Measurements from ENCODE around the gene GPLD1.
"Not testable (repeated sequence)": the region's sequence is repeated elsewhere in the genome, so short reads cannot be mapped to it uniquely, and the experiment has no call there.

Gene GPLD1

GRCh38 chr6:24453921-24454320, 35.5 kb downstream of the GPLD1 start:
- no peak for DNase-seq

- DNase-seq, result no peak
Measured at GRCh38 chr6:24451581-24452388, 37.6 kb downstream of the GPLD1 start.

- no peak for DNase-seq
Measured at GRCh38 chr6:24448828-24449525, 40.4 kb downstream of the GPLD1 start.

- no peak for DNase-seq
Measured at GRCh38 chr6:24448396-24448795, 41.0 kb downstream of the GPLD1 start.

GRCh38 chr6:24446670-24447069, 42.7 kb downstream of the GPLD1 start:
- DNase-seq, result no peak

- no peak for DNase-seq
Measured at GRCh38 chr6:24445704-24446103, 43.7 kb downstream of the GPLD1 start.

- DNase-seq, result no peak
Measured at GRCh38 chr6:24444588-24444987, 44.8 kb downstream of the GPLD1 start.

GRCh38 chr6:24441599-24441904, 47.8 kb downstream of the GPLD1 start:
- no peak for DNase-seq

- DNase-seq, result no peak
Measured at GRCh38 chr6:24440897-24441598, 48.3 kb downstream of the GPLD1 start.

GRCh38 chr6:24439858-24440539, 49.4 kb downstream of the GPLD1 start:
- DNase-seq, result no peak

GRCh38 chr6:24436979-24437378, 52.4 kb downstream of the GPLD1 start:
- no peak for DNase-seq

GRCh38 chr6:24432611-24433010, 56.8 kb downstream of the GPLD1 start:
- no peak for DNase-seq

GRCh38 chr6:24431045-24431451, 58.3 kb downstream of the GPLD1 start:
- DNase-seq, result peak; percentile 43

GRCh38 chr6:24430086-24430485, 59.3 kb downstream of the GPLD1 start:
- DNase-seq, result no peak

GRCh38 chr6:24429146-24429545, 60.2 kb downstream of the GPLD1 start:
- no peak for DNase-seq

- DNase-seq, result peak; percentile 25
Measured at GRCh38 chr6:24428615-24429014, 60.8 kb downstream of the GPLD1 start.

GRCh38 chr6:24426729-24427446, 62.5 kb downstream of the GPLD1 start:
- DNase-seq, result no peak

- no peak for DNase-seq
Measured at GRCh38 chr6:24425091-24425490, 64.3 kb downstream of the GPLD1 start.

- no peak for DNase-seq
Measured at GRCh38 chr6:24419526-24419925, 69.9 kb downstream of the GPLD1 start.

GRCh38 chr6:24415753-24416152, 73.6 kb downstream of the GPLD1 start:
- no peak for DNase-seq

GRCh38 chr6:24414531-24414930, 74.8 kb downstream of the GPLD1 start:
- not testable (repeated sequence) for DNase-seq

GRCh38 chr6:24412294-24412693, 77.1 kb downstream of the GPLD1 start:
- no peak for DNase-seq

- no peak for DNase-seq
Measured at GRCh38 chr6:24410622-24411021, 78.8 kb downstream of the GPLD1 start.
